DMS153 treated with DMSO at 0.1 percent for 48 hours (cell line): ENCODE measurements around the gene TOR4A.

Source experiments
- DNase-seq: peaks from one replicate; lab custom pipeline; 2025; ENCODE audit not compliant: unreplicated experiment; lab: John Stamatoyannopoulos, UW

Gene TOR4A

DNA sequence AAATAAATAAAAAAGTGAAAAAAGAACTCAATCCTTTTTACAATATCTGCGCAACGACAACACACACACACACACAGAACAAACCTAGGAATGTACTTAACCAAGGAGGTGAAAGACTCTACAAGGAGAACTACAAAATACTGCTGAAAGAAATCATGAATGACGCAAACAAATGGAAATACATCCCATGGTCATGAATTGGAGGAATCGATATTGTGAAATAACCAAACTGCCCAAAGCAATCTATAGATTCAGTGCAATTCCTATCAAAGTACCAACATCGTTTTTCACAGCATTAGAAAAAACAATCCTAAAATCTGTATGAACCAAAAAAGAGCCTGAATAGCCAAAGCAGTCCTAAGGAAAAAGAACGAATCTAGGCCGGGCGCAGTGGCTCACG, 54.4 kb downstream of the TOR4A start:
- DNase-seq = no peak
